Heart left ventricle (tissue), 16 donors: ENCODE results near the gene RAB3A. TPM values are rescaled to one million over a fixed set of nuclear protein-coding genes. Genes with fewer than 3 reads are reported as not detected.
A peak's percentile ranks its signal among the peaks of the same experiment; 100 is the strongest.
"Not testable (repeated sequence)": the region's sequence is repeated elsewhere in the genome, so short reads cannot be mapped to it uniquely, and the experiment has no call there.

Experiments used
- ATAC-seq, 4 donors: fragments of 200-7000 bp; cut with Tn5 transposase; one replicate each; pipeline ENCODE4 v1.9.1; 2020 to 2022; ENCODE audit warnings: moderate library complexity in 4 of 4, mild to moderate bottlenecking in 3 of 4, moderate number of reproducible peaks in 1 of 4
- DNase-seq, 5 donors: peaks; one replicate each; pipeline ENCODE4 v3.0.0-alpha.2; 2020
- H3K27ac ChIP-seq, 12 donors: fragments of 200-600 bp; sonication (generic) in 4 of 12; one replicate each; pipeline versions ENCODE4 v1.5.0 to v1.8.0; 2016 to 2022; ENCODE audit warnings: mild to moderate bottlenecking in 2 of 12
- H3K27me3 ChIP-seq, 9 donors: fragments of 200-600 bp; sonication (generic) in 2 of 9; one replicate each; pipeline versions ENCODE4 v1.5.1 to v1.8.0; 2016 to 2022; ENCODE audit warnings: mild to moderate bottlenecking in 3 of 9
- H3K36me3 ChIP-seq, 9 donors: fragments of 200-600 bp; sonication (generic) in 2 of 9; one replicate each; pipeline versions ENCODE4 v1.5.0 to v1.8.0; 2018 to 2022; ENCODE audit warnings: mild to moderate bottlenecking in 2 of 9
- H3K4me1 ChIP-seq, 12 donors: fragments of 200-600 bp; sonication (generic) in 4 of 12; one replicate each; pipeline versions ENCODE4 v1.5.0 to v1.8.0; 2016 to 2022; ENCODE audit warnings: mild to moderate bottlenecking in 3 of 12
- H3K4me3 ChIP-seq, 12 donors: fragments of 200-600 bp; sonication (generic) in 4 of 12; one replicate each; pipeline versions ENCODE4 v1.5.0 to v1.8.0; 2017 to 2022; ENCODE audit warnings: mild to moderate bottlenecking in 9 of 12, moderate library complexity in 4 of 12
- H3K9me3 ChIP-seq, 12 donors: fragments of 200-600 bp; sonication (generic) in 4 of 12; one replicate each; pipeline versions ENCODE4 v1.5.0 to v1.8.0; 2016 to 2022; ENCODE audit warnings: mild to moderate bottlenecking in 1 of 12
- CTCF ChIP-seq, 12 donors: fragments of 200-600 bp; sonication (generic) in 4 of 12; IDR thresholded peaks; one replicate each; pipeline versions ENCODE4 v1.5.0 to v1.8.0; 2018 to 2022; ENCODE audit warnings: antibody characterized with exemption in 12 of 12, mild to moderate bottlenecking in 5 of 12
- POLR2A ChIP-seq, 2 donors: fragments of 450-650 bp; IDR thresholded peaks; one replicate each; pipeline ENCODE4 v1.6.1; 2017; ENCODE audit warnings: antibody characterized with exemption in 2 of 2, mild to moderate bottlenecking in 2 of 2, moderate library complexity in 2 of 2
- WGBS, 4 donors: extraction: QIAGEN DNeasy Blood & Tissue Kit in 2 of 4; methylation state at CpG; one replicate each; pipeline versions ENCODE4 v1.1.5 to v1.1.7; 2013 to 2018; 5-methylcytosine and 5-hydroxymethylcytosine counted together
- intact Hi-C, 10 donors: fragments of 100-400 bp; cut with DNase I; formaldehyde crosslinking; loops; one replicate each; pipeline versions ENCODE4 v1.11.1 to v1.14.2; 2022
- polyA plus RNA-seq, 2 donors: library from polyadenylated mRNA; stranded (reverse); fragments of 200-250 nt; gene quantifications; one replicate each; pipeline ENCODE4 v1.2.3, GENCODE V29; 2013
- total RNA-seq, 9 donors: library from RNA; depleted of rRNA in 2 of 9; stranded (reverse); fragments of >200 nt in 2 of 9; fragmentation: NEBNext Ultra II Directional in 3 of 9; extraction: Animal tissue kit (Norgen Biotek cat#: 25700) in 3 of 9; gene quantifications; one replicate each; pipeline versions ENCODE4 v1.1.0 to v1.2.4, GENCODE V29; 2016 to 2023
- donor health status: ischemic (EF 13 %, LVEDD 7.1; RV severe dilation, severe dysfunction).
- donor health status: healthy with polysubstance abuse.
- donor health status: DM: no; HTN: yes; CAD: no.
- donor health status: DM: no; HTN: no; CAD: no.
- donor health status: ischemic (EF 25% LVEDD 6.9; RV normal size, moderate dysfunction).
- donor health status: ischemic (EF 25% LVEDD 5.7; RV mildly dilated, moderate dysfunction).
- donor health status: healthy.
- donor health status: DM: yes; HTN: yes; CAD: no.
- donor health status: ischemic (EF 35%, LVEDD 5.7; RV mildly dilated, moderate dysfunction).
- donor health status: nonischemic (EF 11% LVEDD 7.7; RV severe dilation, severe dysfunction).
- donor health status: DM: yes; HTN: yes; CAD: no.
- donor health status: PGD.
- donor health status: ischemic (EF 29% LVEDD 5.4; RV normal size, mild dysfunction).
- donor health status: nonischemic (EF 23%, LVEDD 6.1; RV moderate dilation, normal function).

Gene RAB3A
- total and polyA plus RNA-seq, 11 donors = 6.9 to 39.2 (median 24.0) TPM

GRCh38 chr19:18161636-18162002 lies 42.2 kb downstream of the RAB3A start:
- peak in 1 of 5 donors; percentile 54 for DNase-seq
- Histone ChIP-seq H3K4me3 (peak overlapping the region in 9 of 12 donors; percentile 22 to 61 (median 52)), H3K36me3 (peaks cover 0 to 48% (median 42%) of the 10 kb centered on the region in 9 donors), H3K9me3 (no peaks in the 10 kb centered on the region), H3K27me3 (no peaks in the 10 kb centered on the region), H3K27ac (peak overlapping the region in 5 of 12 donors; percentile 13 to 93 (median 84)), H3K4me1 (peaks cover 3 to 36% (median 23%) of the 10 kb centered on the region in 12 donors)
- ATAC-seq = peak in 3 of 4 donors; percentile 1 to 13 (median 2)
- intact Hi-C loops = loop anchor here in 3 of 10 donors (2.0 to 5.0 kb wide), 2 partner anchors 45 to 49 kb away; no protein-coding TSS in a partner anchor
- TF ChIP-seq POLR2A (IDR thresholded peaks at IDR 0.05) = no peak
- TF ChIP-seq CTCF (IDR thresholded peaks at IDR 0.05) = peak in 3 of 12 donors; percentile 13 to 39 (median 28)
- WGBS, 4 donors = 62 to 84% (median 69%) methylated on average over 10 to 19 of the region's 19 CpGs

DNA sequence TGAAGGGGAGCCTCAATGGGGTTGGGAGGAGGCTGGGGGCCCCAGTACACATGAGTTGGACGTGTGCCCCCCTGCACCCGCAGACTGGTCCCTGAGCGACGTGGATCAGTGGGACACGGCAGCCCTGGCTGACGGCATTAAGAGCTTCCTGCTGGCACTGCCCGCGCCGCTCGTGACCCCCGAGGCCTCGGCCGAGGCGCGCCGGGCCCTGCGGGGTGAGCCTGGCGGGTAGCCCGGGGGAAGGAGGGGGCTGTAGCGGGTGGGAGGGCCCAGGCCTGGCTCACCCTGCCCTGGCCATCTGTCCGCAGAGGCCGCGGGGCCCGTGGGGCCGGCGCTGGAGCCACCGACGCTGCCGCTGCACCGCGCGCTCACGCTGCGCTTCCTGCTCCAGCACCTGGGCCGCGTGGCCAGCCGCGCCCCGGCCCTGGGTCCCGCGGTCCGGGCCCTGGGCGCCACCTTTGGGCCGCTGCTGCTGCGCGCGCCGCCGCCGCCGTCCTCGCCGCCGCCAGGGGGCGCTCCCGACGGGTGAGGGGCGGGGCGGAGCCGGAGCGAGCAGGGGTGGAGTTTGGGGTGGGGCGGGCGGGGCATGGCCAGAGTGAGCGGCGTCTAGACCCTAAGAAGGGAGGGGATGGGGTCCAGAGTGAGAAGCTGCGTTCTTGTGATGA lies 42.7 kb downstream of the RAB3A start:
- Histone ChIP-seq H3K36me3 (peaks cover 0 to 45% (median 36%) of the 10 kb centered on the region in 9 donors), H3K27me3 (no peaks in the 10 kb centered on the region), H3K27ac (peak overlapping the region; percentile 69 to 93 (median 84)), H3K9me3 (no peaks in the 10 kb centered on the region), H3K4me1 (peaks cover 5 to 41% (median 27%) of the 10 kb centered on the region in 12 donors), H3K4me3 (peak overlapping the region in 11 of 12 donors; percentile 16 to 61 (median 52))
- ATAC-seq = peak; percentile 17 to 80 (median 64)
- TF ChIP-seq CTCF (IDR thresholded peaks at IDR 0.05) (peak; percentile 32 to 92 (median 66)), POLR2A (IDR thresholded peaks at IDR 0.05) (no peak)
- DNase-seq = peak; percentile 68 to 89 (median 76)
- 2 to 9% (median 5%) methylated on average over 21 to 66 of the region's 66 CpGs for WGBS, 4 donors
- intact Hi-C loops = loop anchor here in 3 of 10 donors (2.0 to 5.0 kb wide), 2 partner anchors 44 to 49 kb away; no protein-coding TSS in a partner anchor

DNA sequence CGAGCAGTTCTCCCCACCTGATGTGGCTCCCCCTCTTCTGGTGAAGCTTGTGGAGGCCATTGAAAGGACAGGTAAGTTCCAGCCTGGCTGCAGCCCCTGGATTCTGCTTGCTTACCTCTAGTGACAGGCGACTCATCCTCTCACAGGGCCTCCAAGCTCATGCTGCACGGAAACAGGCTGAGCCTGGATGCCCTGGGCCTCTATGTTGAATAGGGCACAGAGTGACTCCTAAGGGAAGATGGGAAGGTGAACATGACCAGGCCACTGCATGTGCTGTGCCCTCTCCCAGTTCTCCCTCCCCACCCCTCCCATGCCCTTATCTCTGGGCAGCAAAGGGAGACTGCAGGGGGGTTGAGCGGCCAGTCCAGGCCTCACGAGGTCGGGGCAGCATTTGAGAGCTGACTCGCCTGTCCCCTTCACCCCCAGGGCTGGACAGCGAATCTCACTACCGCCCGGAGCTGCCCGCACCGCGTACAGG lies 43.3 kb downstream of the RAB3A start:
- peaks cover 5 to 47% (median 30%) of the 10 kb centered on the region in 12 donors for H3K4me1 ChIP-seq
- peaks cover 0 to 45% (median 35%) of the 10 kb centered on the region in 9 donors for H3K36me3 ChIP-seq
- H3K9me3 ChIP-seq = no peaks in the 10 kb centered on the region
- no peak for TF ChIP-seq CTCF (IDR thresholded peaks at IDR 0.05)
- no peak for TF ChIP-seq POLR2A (IDR thresholded peaks at IDR 0.05)
- peak overlapping the region; percentile 69 to 93 (median 84) for H3K27ac ChIP-seq
- ATAC-seq (peak; percentile 16 to 40 (median 21)), DNase-seq (peak in 2 of 5 donors; percentile 40 to 47)
- no peaks in the 10 kb centered on the region for H3K27me3 ChIP-seq
- intact Hi-C loops = loop anchor here in 3 of 10 donors (2.0 to 5.0 kb wide), 2 partner anchors 44 to 48 kb away; no protein-coding TSS in a partner anchor
- 46 to 55% (median 52%) methylated on average over 10 to 13 of the region's 13 CpGs for WGBS, 4 donors
- peak overlapping the region in 11 of 12 donors; percentile 16 to 61 (median 52) for H3K4me3 ChIP-seq

DNA sequence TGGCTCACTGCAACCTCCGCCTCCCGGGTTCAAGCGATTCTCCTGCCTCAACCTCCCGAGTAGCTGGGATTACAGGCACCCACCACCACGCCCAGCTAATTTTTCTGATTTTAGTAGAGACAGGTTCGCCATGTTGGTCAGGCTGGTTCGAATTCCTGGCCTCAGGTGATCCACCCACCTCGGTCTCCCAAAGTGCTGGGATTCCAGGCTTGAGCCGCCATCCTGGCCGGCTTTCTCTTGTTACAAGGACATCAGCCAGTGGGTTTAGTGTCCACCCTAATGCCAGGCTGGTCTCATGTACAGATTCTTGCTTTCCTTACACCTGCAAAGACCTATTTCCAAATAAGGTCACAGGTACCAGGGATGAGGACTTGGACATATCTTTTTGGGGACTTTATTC lies 44.0 kb downstream of the RAB3A start:
- no peak overlapping the region for H3K4me3 ChIP-seq
- no peak for TF ChIP-seq CTCF (IDR thresholded peaks at IDR 0.05)
- intact Hi-C loops = loop anchor here in 5 of 10 donors (2.0 to 10.0 kb wide), 3 partner anchors 43 to 155 kb away; partner anchors contain the start of gene ARRDC2 (in 1 of the 5)
- H3K36me3 ChIP-seq = peaks cover 0 to 41% (median 28%) of the 10 kb centered on the region in 9 donors
- no peak for ATAC-seq
- DNase-seq = no peak
- no peaks in the 10 kb centered on the region for H3K27me3 ChIP-seq
- 95 to 97% (median 95%) methylated on average over 10 of the region's 10 CpGs for WGBS, 4 donors
- peaks cover 5 to 49% (median 30%) of the 10 kb centered on the region in 12 donors for H3K4me1 ChIP-seq
- H3K9me3 ChIP-seq = no peaks in the 10 kb centered on the region
- H3K27ac ChIP-seq = peak overlapping the region in 6 of 12 donors; percentile 80 to 93 (median 88)

GRCh38 chr19:18159059-18159616 lies 44.7 kb downstream of the RAB3A start:
- 83 to 92% (median 88%) methylated on average over 6 of the region's 6 CpGs for WGBS, 4 donors
- not testable (repeated sequence) for ATAC-seq, H3K27me3 ChIP-seq, H3K9me3 ChIP-seq, H3K27ac ChIP-seq, H3K4me3 ChIP-seq, DNase-seq
- Histone ChIP-seq H3K4me1 (peaks cover 5 to 53% (median 34%) of the 10 kb centered on the region in 12 donors), H3K36me3 (peaks cover 0 to 34% (median 21%) of the 10 kb centered on the region in 9 donors)
- intact Hi-C loops = loop anchor here in 2 of 10 donors (5.0 to 10.0 kb wide), 2 partner anchors 47 to 154 kb away; partner anchors contain the start of gene ARRDC2 (in 1 of the 2)
